HEK293 (cell line): Measurements from ENCODE around the gene FXYD4.
A peak's percentile ranks its signal among the peaks of the same experiment; 100 is the strongest.

ENCODE experiments used
- BCL11B ChIP-seq: fragments of 450-650 bp; formaldehyde crosslinking; IDR thresholded peaks from 2 replicates; pipeline ENCODE4 v1.5.1; 2016; ENCODE audit warnings: low read depth, missing biosample characterization, missing genetic modification characterization
- IKZF3 ChIP-seq: fragments of 450-650 bp; IDR thresholded peaks from 2 replicates; pipeline ENCODE4 v1.5.0; 2018; ENCODE audit warnings: missing biosample characterization, mild to moderate bottlenecking, missing genetic modification characterization, moderate library complexity
- KLF1 ChIP-seq: fragments of 450-650 bp; formaldehyde crosslinking; IDR thresholded peaks from 2 replicates; pipeline ENCODE4 v1.5.1; 2016; ENCODE audit warnings: missing biosample characterization, missing genetic modification characterization
- KLF9 ChIP-seq: fragments of 450-650 bp; formaldehyde crosslinking; IDR thresholded peaks from 2 replicates; pipeline ENCODE4 v1.5.1; 2016; ENCODE audit warnings: missing biosample characterization, missing genetic modification characterization, low read depth
- PRDM1 ChIP-seq: fragments of 450-650 bp; formaldehyde crosslinking; IDR thresholded peaks from 2 replicates; pipeline ENCODE4; 2016; ENCODE audit warnings: missing biosample characterization, missing genetic modification characterization
- REST ChIP-seq: fragments of 450-650 bp; formaldehyde crosslinking; IDR thresholded peaks from 2 replicates; pipeline ENCODE4 v1.5.1; 2016; ENCODE audit warnings: missing biosample characterization, missing genetic modification characterization
- SP3 ChIP-seq: fragments of 450-650 bp; formaldehyde crosslinking; IDR thresholded peaks from 2 replicates; pipeline ENCODE4 v1.5.1; 2016; ENCODE audit warnings: missing biosample characterization, missing genetic modification characterization
- WT1 ChIP-seq: fragments of 450-650 bp; formaldehyde crosslinking; IDR thresholded peaks from 2 replicates; pipeline ENCODE4 v1.5.1; 2016; ENCODE audit warnings: missing biosample characterization, missing genetic modification characterization
- YY1 ChIP-seq: fragments of 450-650 bp; formaldehyde crosslinking; IDR thresholded peaks from 2 replicates; pipeline ENCODE4 v1.5.1; 2018; ENCODE audit warnings: missing biosample characterization, missing genetic modification characterization
- ZBTB10 ChIP-seq: fragments of 450-650 bp; formaldehyde crosslinking; IDR thresholded peaks from 2 replicates; pipeline ENCODE4 v1.5.1; 2016; ENCODE audit warnings: missing biosample characterization, missing genetic modification characterization
- ZBTB26 ChIP-seq: fragments of 450-650 bp; formaldehyde crosslinking; optimal IDR thresholded peaks from 2 replicates; pipeline ENCODE3; 2016; ENCODE audit warnings: missing biosample characterization, mild to moderate bottlenecking, missing genetic modification characterization
- ZBTB44 ChIP-seq: fragments of 450-650 bp; IDR thresholded peaks from 2 replicates; pipeline ENCODE4 v1.5.1; 2018; ENCODE audit warnings: missing biosample characterization, mild to moderate bottlenecking, missing genetic modification characterization
- ZBTB6 ChIP-seq: fragments of 450-650 bp; formaldehyde crosslinking; IDR thresholded peaks from 2 replicates; pipeline ENCODE4 v1.5.1; 2017; ENCODE audit warnings: missing biosample characterization, missing genetic modification characterization
- ZBTB7A ChIP-seq: fragments of 450-650 bp; formaldehyde crosslinking; IDR thresholded peaks from 2 replicates; pipeline ENCODE4 v1.5.1; 2016; ENCODE audit warnings: low read depth, missing biosample characterization, missing genetic modification characterization
- ZBTB8A ChIP-seq: fragments of 450-650 bp; formaldehyde crosslinking; IDR thresholded peaks from 2 replicates; pipeline ENCODE4 v1.5.1; 2016; ENCODE audit warnings: missing biosample characterization, missing genetic modification characterization
- ZFP3 ChIP-seq: fragments of 450-650 bp; formaldehyde crosslinking; IDR thresholded peaks from 2 replicates; pipeline ENCODE4 v1.5.1; 2016; ENCODE audit warnings: low read depth, missing biosample characterization, missing genetic modification characterization
- ZFP37 ChIP-seq: fragments of 450-650 bp; formaldehyde crosslinking; IDR thresholded peaks from 2 replicates; pipeline ENCODE4 v1.5.1; 2016; ENCODE audit warnings: missing biosample characterization, missing genetic modification characterization
- ZFP69B ChIP-seq: fragments of 450-650 bp; formaldehyde crosslinking; IDR thresholded peaks from 2 replicates; pipeline ENCODE4 v1.5.1; 2016; ENCODE audit warnings: missing biosample characterization, missing genetic modification characterization
- ZNF121 ChIP-seq: fragments of 450-650 bp; formaldehyde crosslinking; IDR thresholded peaks from 2 replicates; pipeline ENCODE4 v1.5.1; 2016; ENCODE audit warnings: missing biosample characterization, missing genetic modification characterization
- ZNF133 ChIP-seq: fragments of 450-650 bp; formaldehyde crosslinking; IDR thresholded peaks from 2 replicates; pipeline ENCODE4 v1.5.1; 2016; ENCODE audit warnings: missing biosample characterization, missing genetic modification characterization
- ZNF184 ChIP-seq: fragments of 450-650 bp; IDR thresholded peaks from 2 replicates; pipeline ENCODE4 v1.5.1; 2018; ENCODE audit warnings: missing biosample characterization, mild to moderate bottlenecking, missing genetic modification characterization
- ZNF248 ChIP-seq: fragments of 450-650 bp; formaldehyde crosslinking; IDR thresholded peaks from 2 replicates; pipeline ENCODE4 v1.5.1; 2017; ENCODE audit warnings: missing biosample characterization, missing genetic modification characterization
- ZNF324 ChIP-seq: fragments of 450-650 bp; formaldehyde crosslinking; IDR thresholded peaks from 2 replicates; pipeline ENCODE4 v1.5.1; 2016; ENCODE audit warnings: missing biosample characterization, missing genetic modification characterization
- ZNF501 ChIP-seq: fragments of 450-650 bp; formaldehyde crosslinking; IDR thresholded peaks from 2 replicates; pipeline ENCODE4 v1.5.1; 2016; ENCODE audit warnings: missing biosample characterization, missing genetic modification characterization
- ZNF624 ChIP-seq: fragments of 450-650 bp; formaldehyde crosslinking; IDR thresholded peaks from 2 replicates; pipeline ENCODE4 v1.5.1; 2017; ENCODE audit warnings: missing biosample characterization, missing genetic modification characterization
- ZNF76 ChIP-seq: fragments of 450-650 bp; formaldehyde crosslinking; IDR thresholded peaks from 2 replicates; pipeline ENCODE4; 2016; ENCODE audit warnings: low read depth, missing biosample characterization, missing genetic modification characterization, borderline replicate concordance
- ZNF791 ChIP-seq: fragments of 450-650 bp; formaldehyde crosslinking; IDR thresholded peaks from 2 replicates; pipeline ENCODE4 v1.5.1; 2016; ENCODE audit warnings: missing biosample characterization, missing genetic modification characterization
- ZSCAN4 ChIP-seq: fragments of 450-650 bp; formaldehyde crosslinking; IDR thresholded peaks from 2 replicates; pipeline ENCODE4 v1.5.1; 2017; ENCODE audit warnings: missing biosample characterization, missing genetic modification characterization

The FXYD4 gene

GRCh38 chr10:43420369-43421200 lies 49.1 kb downstream of the FXYD4 start (continued):
- TF ChIP-seq ZBTB44 (tag by site-specific recombination) (peak; percentile 49), PRDM1 (tag by site-specific recombination) (peak; percentile 44; the same call in 1 of the 2 replicates), ZBTB10 (tag by site-specific recombination) (peak; percentile 75), KLF9 (tag by site-specific recombination) (peak; percentile 44; the same call in 1 of the 2 replicates), IKZF3 (tag by site-specific recombination) (peak; percentile 82), ZSCAN4 (tag by site-specific recombination) (no peak; the same call in 1 of the 2 replicates), KLF1 (tag by site-specific recombination) (peak; percentile 24; the same call in 1 of the 2 replicates), ZNF248 (no peak), ZFP69B (tag by site-specific recombination) (peak; percentile 68), ZNF324 (peak; percentile 72), REST (peak; percentile 36; the same call in 1 of the 2 replicates), ZNF121 (tag by site-specific recombination) (peak; percentile 89; the same call in 1 of the 2 replicates), ZNF76 (tag by site-specific recombination) (peak; percentile 65; the same call in 1 of the 2 replicates), ZFP37 (peak; percentile 88), YY1 (peak; percentile 59; the same call in 1 of the 2 replicates), ZBTB6 (peak; percentile 67; the same call in 1 of the 2 replicates), BCL11B (tag by site-specific recombination) (0 out of 2 replicates have a peak, but pooled peaks have one; percentile 19), ZNF501 (tag by site-specific recombination) (peak; percentile 91), ZNF791 (no peak), ZBTB7A (tag by site-specific recombination) (peak; percentile 55; the same call in 1 of the 2 replicates), ZFP3 (tag by site-specific recombination) (no peak), ZNF133 (tag by site-specific recombination) (no peak), SP3 (tag by site-specific recombination) (peak; percentile 71), ZNF624 (tag by site-specific recombination) (no peak), WT1 (tag by site-specific recombination) (peak; percentile 59), ZNF184 (tag by site-specific recombination) (peak; percentile 77), ZBTB26 (tag by site-specific recombination) (peak; percentile 80), ZBTB8A (tag by site-specific recombination) (peak; percentile 96)
